GM12878 (cell line): ENCODE results near the gene ECT2L. TPM values are rescaled to one million over a fixed set of nuclear protein-coding genes. Genes with fewer than 3 reads are reported as not detected.

Experiments
- ATAC-seq: fragments of 200-7000 bp; cut with Tn5 transposase; 3 replicates; pipeline ENCODE4 v1.9.1; 2020; ENCODE audit warnings: mild to moderate bottlenecking, moderate library complexity
- BruUV-seq: library from RNA; stranded (reverse); fragments of 400-500 nt; replicated peaks from 2 replicates; lab custom pipeline; 2021; lab: Mats Ljungman, UMichigan
- CTCF ChIA-PET: fragments of 300-600 bp; sonication (Branson Sonifier 250); formaldehyde crosslinking; extraction: SDS; loops from one replicate; lab custom pipeline; 2021; ENCODE audit warnings: inconsistent platforms; lab: Yijun Ruan, JAX
- POLR2A ChIA-PET: fragments of 350-600 bp; formaldehyde crosslinking; extraction: SDS; loops from one replicate; lab custom pipeline; 2021; ENCODE audit warnings: inconsistent platforms; lab: Charles Lee
- RAD21 ChIA-PET: fragments of 300-600 bp; sonication (Branson Sonifier 250); formaldehyde crosslinking; loops from one replicate; lab custom pipeline; 2023; ENCODE audit warnings: antibody characterized with exemption; ENCODE audit not compliant: unreplicated experiment; lab: Charles Lee
- SMC1A ChIA-PET: fragments of 300-600 bp; sonication (Branson Sonifier 250); formaldehyde crosslinking; loops from one replicate; lab custom pipeline; 2023; ENCODE audit not compliant: unreplicated experiment, uncharacterized antibody; lab: Charles Lee
- DNase-seq: peaks from one replicate; pipeline ENCODE4 v3.0.0-alpha.2; 2011; ENCODE audit warnings: low read depth, low spot score
- FAIRE-seq: peaks from 3 replicates; lab custom pipeline; 2011; peaks lifted over from hg19 to GRCh38; lab: Jason Lieb, UNC
- H2AFZ ChIP-seq: 2 replicates; pipeline ENCODE4 v1.6.0; 2011; ENCODE audit warnings: low read depth, low read length, control low read depth; ENCODE audit not compliant: control insufficient read depth
- H3K27ac ChIP-seq: 2 replicates; pipeline ENCODE4 v1.5.1; 2011; ENCODE audit warnings: control low read depth; ENCODE audit not compliant: control insufficient read depth, insufficient read depth
- H3K27me3 ChIP-seq, 2 experiments: replicated peaks in 1 of 2; 2 replicates each; pipeline versions ENCODE4 v1.6.0 to v1.6.1; 2011; ENCODE audit warnings: low read length in 1 of 2; ENCODE audit not compliant: control insufficient read depth in 2 of 2, insufficient read depth in 2 of 2
- H3K36me3 ChIP-seq, 2 experiments: 2 replicates each; pipeline ENCODE4 v1.5.1; 2011; ENCODE audit warnings: low read length in 1 of 2; ENCODE audit not compliant: control insufficient read depth in 2 of 2, insufficient read depth in 2 of 2
- H3K4me1 ChIP-seq: 2 replicates; pipeline ENCODE4 v1.6.1; 2011; ENCODE audit warnings: mild to moderate bottlenecking, low read length, moderate library complexity, mixed read lengths; ENCODE audit not compliant: control insufficient read depth, insufficient read depth
- H3K4me2 ChIP-seq: 2 replicates; pipeline ENCODE4 v1.6.0; 2011; ENCODE audit warnings: control low read depth; ENCODE audit not compliant: control insufficient read depth, insufficient read depth
- H3K4me3 ChIP-seq: fragments of 200-600 bp; sonication (generic); 2 replicates; pipeline ENCODE4 v1.5.1; 2016
- H3K79me2 ChIP-seq: 2 replicates; pipeline ENCODE4 v1.6.0; 2011; ENCODE audit warnings: low read length; ENCODE audit not compliant: control insufficient read depth, insufficient read depth
- H3K9ac ChIP-seq: 2 replicates; pipeline ENCODE4 v1.8.0; 2011; ENCODE audit warnings: low read length, control low read depth, mixed read lengths; ENCODE audit not compliant: control insufficient read depth, insufficient read depth
- H3K9me3 ChIP-seq: replicated peaks from 3 replicates; pipeline ENCODE4 v1.5.1; 2011; ENCODE audit warnings: mild to moderate bottlenecking, low read length; ENCODE audit not compliant: control insufficient read depth, insufficient read depth
- H4K20me1 ChIP-seq: 2 replicates; pipeline ENCODE4 v1.6.0; 2011; ENCODE audit not compliant: control insufficient read depth, insufficient read depth
- BACH1 ChIP-seq: fragments of 450-650 bp; IDR thresholded peaks from 2 replicates; pipeline ENCODE4 v1.6.1; 2017; ENCODE audit warnings: mild to moderate bottlenecking, borderline replicate concordance
- DPF2 ChIP-seq: fragments of 450-650 bp; IDR thresholded peaks from 2 replicates; pipeline ENCODE4 v1.6.1; 2017; ENCODE audit warnings: mild to moderate bottlenecking
- EP300 ChIP-seq, 2 experiments: fragments of 150-350 bp in 1 of 2; IDR thresholded peaks; 2 replicates each; pipeline ENCODE4 v1.6.1; 2011 to 2012; ENCODE audit warnings: low read depth in 2 of 2, low read length in 2 of 2, borderline replicate concordance in 1 of 2, improper control_type of control experiment in 1 of 2, inconsistent platforms in 1 of 2; ENCODE audit not compliant: control insufficient read depth in 1 of 2
- FOS ChIP-seq: IDR thresholded peaks from 3 replicates; pipeline ENCODE4 v1.6.1; 2011; ENCODE audit warnings: borderline replicate concordance; ENCODE audit not compliant: insufficient read length; ENCODE audit errors: extremely low read depth
- MYB ChIP-seq: fragments of 150-350 bp; IDR thresholded peaks from 2 replicates; pipeline ENCODE4 v1.6.1; 2014; ENCODE audit warnings: mild to moderate bottlenecking, low read depth, low read length, borderline replicate concordance
- PAX8 ChIP-seq: fragments of 450-650 bp; IDR thresholded peaks from 2 replicates; pipeline ENCODE4 v1.6.1; 2017; ENCODE audit warnings: mild to moderate bottlenecking, moderate library complexity
- POLR2A ChIP-seq: IDR thresholded peaks from 2 replicates; pipeline ENCODE4 v1.6.1; 2011; ENCODE audit warnings: low read depth, mild to moderate bottlenecking, low read length
- PRDM15 ChIP-seq: fragments of 450-650 bp; formaldehyde crosslinking; IDR thresholded peaks from 2 replicates; pipeline ENCODE4 v1.4.0; 2020; ENCODE audit warnings: mild to moderate bottlenecking, moderate library complexity
- RELA ChIP-seq: fragments of 450-650 bp; IDR thresholded peaks from 2 replicates; pipeline ENCODE4 v1.8.0; 2014; ENCODE audit warnings: borderline replicate concordance; ENCODE audit not compliant: partially characterized antibody
- SIN3A ChIP-seq: IDR thresholded peaks from 2 replicates; pipeline ENCODE4 v1.6.1; 2012; ENCODE audit warnings: low read depth, low read length, improper control_type of control experiment
- TCF7 ChIP-seq: IDR thresholded peaks from 2 replicates; pipeline ENCODE4 v1.6.1; 2014; ENCODE audit warnings: antibody characterized with exemption, borderline replicate concordance
- ZNF384 ChIP-seq: IDR thresholded peaks from 2 replicates; pipeline ENCODE4 v1.6.1; 2012; ENCODE audit warnings: low read depth, mild to moderate bottlenecking, low read length, improper control_type of control experiment, borderline replicate concordance
- ZZZ3 ChIP-seq: IDR thresholded peaks from 2 replicates; pipeline ENCODE4 v1.6.1; 2011; ENCODE audit warnings: low read depth; ENCODE audit not compliant: control insufficient read depth, insufficient read length
- whole genome bisulfite sequencing: methylation state at CpG from one replicate; pipeline ENCODE4 v1.1.6; 2016; ENCODE audit warnings: low lambda C conversion rate; ENCODE audit not compliant: insufficient replicate concordance, insufficient coverage; ENCODE audit errors: missing lambda C conversion rate; 5-methylcytosine and 5-hydroxymethylcytosine counted together
- in situ Hi-C: fragments of 300-500 bp; cut with MboI; formaldehyde crosslinking; loops from 9 replicates; pipeline ENCODE4 v1.14.3; 2018; ENCODE audit warnings: mixed read lengths
- intact Hi-C: fragments of 100-400 bp; cut with micrococcal nuclease; formaldehyde crosslinking; loops from one replicate; pipeline ENCODE4 v1.14.2; 2022; ENCODE audit not compliant: unreplicated experiment
- polyA plus RNA-seq, 11 experiments: library from polyadenylated mRNA; depleted of rRNA in 4 of 11; unstranded in 6 of 11; stranded (reverse) in 5 of 11; fragments of >200 nt; fragmentation: Nextera tagmentation in 4 of 11; fragmentation: Illumina TruSeq in 1 of 11; extraction: Ambion mirVana in 4 of 11; extraction: Trizol in 1 of 11; gene quantifications; 1 replicate in 1 of 11; 2 replicates in 10 of 11; pipeline versions ENCODE4 v1.2.1 to v1.2.3, GENCODE V29; 2011 to 2016; ENCODE audit warnings: inconsistent platforms in 2 of 11, missing spikeins in 2 of 11, low read depth in 1 of 11
- total RNA-seq, 4 experiments: library from RNA; depleted of rRNA in 3 of 4; stranded (reverse); fragments of >200 nt in 3 of 4; fragmentation: Illumina TruSeq in 1 of 4; extraction: Trizol in 1 of 4; gene quantifications; 2 replicates each; pipeline versions ENCODE4 v1.2.1 to v1.2.3, GENCODE V29; 2013 to 2021
- TF ChIP-seq, protein P1 (sequence below): fragments of 450-650 bp; formaldehyde crosslinking; IDR thresholded peaks from 2 replicates; pipeline ENCODE4 v1.4.0; 2022; ENCODE audit warnings: mild to moderate bottlenecking, moderate library complexity

The ECT2L gene
- total and polyA plus RNA-seq, 10 of the 15 experiments (the other 5 are each of a cell fraction or from before 2014, with no cell fraction given), result 0.05 to 0.09 TPM; not detected in 8

- TF ChIP-seq ZNF384 (no peak), MYB (no peak), TCF7 (no peak), ZZZ3 (no peak), FOS (no peak), RELA (no peak), PRDM15 (no peak), POLR2A (no peak), EP300 (IDR thresholded peaks at IDR 0.05; ENCODE audit: borderline replicate concordance in 1 of 2, control insufficient read depth in 1 of 2, low read depth in 2 of 2, low read length in 2 of 2) (no peak), DPF2 (no peak)
These were observed 129.9 kb downstream of the ECT2L start (continued) for GRCh38 chr6:138925806-138926205.

DNA sequence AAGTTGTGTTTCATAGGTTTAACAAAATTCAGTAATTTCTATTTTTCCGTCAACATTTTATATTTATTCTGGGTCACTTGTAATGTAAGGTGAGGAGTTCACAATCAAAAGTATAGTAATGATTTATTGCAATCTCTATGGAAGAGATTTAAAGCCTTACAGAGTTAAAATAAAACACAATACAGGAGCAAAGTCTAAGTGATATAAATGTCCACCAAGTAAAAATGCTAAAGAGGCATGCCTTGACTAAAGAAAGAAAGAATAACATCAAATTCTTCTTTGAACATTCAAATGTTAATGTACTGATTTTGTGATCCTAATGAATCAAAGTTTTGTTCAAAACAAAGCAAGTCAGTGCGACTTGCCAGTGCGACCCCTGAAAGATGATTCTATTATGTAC lies 130.7 kb downstream of the ECT2L start:
- in situ Hi-C loops, result no loop called here
- DNase-seq, result no peak
- RAD21 ChIA-PET, result no interaction called here
- CTCF ChIA-PET, result interaction anchor here (0.8 kb wide), 1 partner anchor 111 kb away, joined by 4 read pairs; no protein-coding TSS in a partner anchor
- SMC1A ChIA-PET, result no interaction called here
- POLR2A ChIA-PET, result no interaction called here
- no peak overlapping the region for H3K4me2 ChIP-seq
- no peaks in the 10 kb centered on the region for H3K79me2 ChIP-seq
- intact Hi-C loops, result no loop called here
- 93% methylated on average over 3 of the region's 3 CpGs for WGBS
- H3K27ac ChIP-seq, result no peak overlapping the region
- no peak overlapping the region for H3K4me3 ChIP-seq
- no peaks in the 10 kb centered on the region for H4K20me1 ChIP-seq
- no peak overlapping the region for H3K9ac ChIP-seq
- no peak for TF ChIP-seq PAX8
- TF ChIP-seq, protein P1, sequence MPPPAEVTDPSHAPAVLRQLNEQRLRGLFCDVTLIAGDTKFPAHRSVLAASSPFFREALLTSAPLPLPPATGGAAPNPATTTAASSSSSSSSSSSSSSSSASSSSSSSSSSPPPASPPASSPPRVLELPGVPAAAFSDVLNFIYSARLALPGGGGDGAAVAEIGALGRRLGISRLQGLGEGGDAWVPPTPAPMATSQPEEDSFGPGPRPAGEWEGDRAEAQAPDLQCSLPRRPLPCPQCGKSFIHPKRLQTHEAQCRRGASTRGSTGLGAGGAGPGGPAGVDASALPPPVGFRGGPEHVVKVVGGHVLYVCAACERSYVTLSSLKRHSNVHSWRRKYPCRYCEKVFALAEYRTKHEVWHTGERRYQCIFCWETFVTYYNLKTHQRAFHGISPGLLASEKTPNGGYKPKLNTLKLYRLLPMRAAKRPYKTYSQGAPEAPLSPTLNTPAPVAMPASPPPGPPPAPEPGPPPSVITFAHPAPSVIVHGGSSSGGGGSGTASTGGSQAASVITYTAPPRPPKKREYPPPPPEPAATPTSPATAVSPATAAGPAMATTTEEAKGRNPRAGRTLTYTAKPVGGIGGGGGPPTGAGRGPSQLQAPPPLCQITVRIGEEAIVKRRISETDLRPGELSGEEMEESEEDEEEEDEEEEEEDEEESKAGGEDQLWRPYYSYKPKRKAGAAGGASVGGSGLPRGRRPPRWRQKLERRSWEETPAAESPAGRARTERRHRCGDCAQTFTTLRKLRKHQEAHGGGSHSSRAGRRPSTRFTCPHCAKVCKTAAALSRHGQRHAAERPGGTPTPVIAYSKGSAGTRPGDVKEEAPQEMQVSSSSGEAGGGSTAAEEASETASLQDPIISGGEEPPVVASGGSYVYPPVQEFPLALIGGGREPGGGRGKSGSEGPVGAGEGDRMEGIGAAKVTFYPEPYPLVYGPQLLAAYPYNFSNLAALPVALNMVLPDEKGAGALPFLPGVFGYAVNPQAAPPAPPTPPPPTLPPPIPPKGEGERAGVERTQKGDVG (CRISPR knock-in tag), result no peak
- TF ChIP-seq SIN3A, result no peak
- no peak for TF ChIP-seq ZNF384
- no peak for TF ChIP-seq BACH1
- no peaks in the 10 kb centered on the region for H3K36me3 ChIP-seq
- ATAC-seq, result no peak
- no peaks in the 10 kb centered on the region for H3K4me1 ChIP-seq
- no peak overlapping the region for H2AFZ ChIP-seq
- BruUV-seq, result no TSS peak
- FAIRE-seq, result no peak
- H3K27me3 ChIP-seq, result no peaks in the 10 kb centered on the region
- H3K9me3 ChIP-seq, result no peaks in the 10 kb centered on the region
